IPS-NIHi11 (cell line): ENCODE data around the gene ZNF688.

ENCODE experiments used
- DNase-seq: peaks from one replicate; pipeline ENCODE4 v3.0.0; 2012; ENCODE audit warnings: mixed read lengths, low spot score

Gene ZNF688

GRCh38 chr16:30585400-30586191 is 14.1 kb upstream of the ZNF688 start, which contains the start of gene ZNF785:
Gene ZNF785 (minus strand): TSS chr16:30585697. CDS start chr16:30585611, 86 bp downstream.
- peak; percentile 95 for DNase-seq

- peak; percentile 32 for DNase-seq
Measured at GRCh38 chr16:30585022-30585399, 13.5 kb upstream of the ZNF688 start.

- no peak for DNase-seq
Measured at GRCh38 chr16:30582611-30583340, 11.3 kb upstream of the ZNF688 start.

GRCh38 chr16:30581457-30581856 is 9.9 kb upstream of the ZNF688 start:
- DNase-seq: no peak

- DNase-seq: no peak
Measured at GRCh38 chr16:30574678-30575077, 3.2 kb upstream of the ZNF688 start.

- DNase-seq: peak; percentile 37
Measured at GRCh38 chr16:30570636-30571444, 674 bp downstream of the ZNF688 start.

GRCh38 chr16:30569746-30570635 is 1.5 kb downstream of the ZNF688 start:
- no peak for DNase-seq

GRCh38 chr16:30569281-30569680 is 2.2 kb downstream of the ZNF688 start:
- DNase-seq: no peak

- DNase-seq: no peak
Measured at GRCh38 chr16:30567991-30568638, 3.4 kb downstream of the ZNF688 start.

GRCh38 chr16:30567160-30567990 is 4.1 kb downstream of the ZNF688 start:
- DNase-seq: no peak

GRCh38 chr16:30566531-30566930 is 5.0 kb downstream of the ZNF688 start:
- no peak for DNase-seq

GRCh38 chr16:30565984-30566383 is 5.5 kb downstream of the ZNF688 start:
- DNase-seq: no peak

GRCh38 chr16:30565526-30565925 is 6.0 kb downstream of the ZNF688 start:
- no peak for DNase-seq

GRCh38 chr16:30562021-30562420 is 9.5 kb downstream of the ZNF688 start:
- DNase-seq: no peak

- no peak for DNase-seq
Measured at GRCh38 chr16:30561089-30561816, 10.3 kb downstream of the ZNF688 start.

GRCh38 chr16:30559690-30560089 is 11.8 kb downstream of the ZNF688 start:
- no peak for DNase-seq

- DNase-seq: no peak
Measured at GRCh38 chr16:30558789-30559377, 12.6 kb downstream of the ZNF688 start.

- DNase-seq: peak; percentile 93
Measured at GRCh38 chr16:30557957-30558788, 13.3 kb downstream of the ZNF688 start, which contains the start of gene ZNF764. Gene ZNF764 (minus strand): TSS chr16:30558374. CDS start chr16:30558182, 192 bp downstream.
